Measurements from ENCODE around the gene UVRAG. TPM values are rescaled to one million over a fixed set of nuclear protein-coding genes. Genes with fewer than 3 reads are reported as not detected.
"Not testable (repeated sequence)": the region's sequence is repeated elsewhere in the genome, so short reads cannot be mapped to it uniquely, and the experiment has no call there.

UVRAG gene
- polyA plus RNA-seq, 3 donors from 2014 or later = 7.2 to 19.3 (median 15.7) TPM

DNA sequence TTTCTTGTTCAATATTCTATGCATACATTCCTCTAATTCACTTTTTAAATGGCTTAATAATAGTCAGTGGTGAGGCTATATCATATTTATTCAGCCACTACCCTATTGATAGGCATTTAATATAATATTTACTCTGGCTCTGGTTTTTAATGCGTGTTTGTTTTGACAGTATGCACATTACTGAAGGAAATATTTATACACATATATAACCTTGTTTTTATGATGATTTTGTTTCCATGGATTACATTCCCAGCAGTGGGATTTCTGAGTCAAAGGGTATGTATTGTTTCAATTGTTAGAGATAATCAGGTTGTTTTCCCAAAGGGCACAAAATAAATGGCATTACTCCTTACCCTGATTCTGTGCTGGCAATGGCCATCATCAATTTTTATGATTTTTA, 105.8 kb downstream of the UVRAG start:
- Mint-ChIP-seq H3K27me3 (ENCODE audit: low read depth in 3 of 3) (no peaks in the 10 kb centered on the region), H3K27ac (no peak overlapping the region), H3K9me3 (no peaks in the 10 kb centered on the region), H3K36me3 (no peaks in the 10 kb centered on the region), H3K4me3 (no peak overlapping the region), H3K4me1 (peaks cover 0 to 1% of the 10 kb centered on the region in 2 donors)
- no peak for DNase-seq

DNA sequence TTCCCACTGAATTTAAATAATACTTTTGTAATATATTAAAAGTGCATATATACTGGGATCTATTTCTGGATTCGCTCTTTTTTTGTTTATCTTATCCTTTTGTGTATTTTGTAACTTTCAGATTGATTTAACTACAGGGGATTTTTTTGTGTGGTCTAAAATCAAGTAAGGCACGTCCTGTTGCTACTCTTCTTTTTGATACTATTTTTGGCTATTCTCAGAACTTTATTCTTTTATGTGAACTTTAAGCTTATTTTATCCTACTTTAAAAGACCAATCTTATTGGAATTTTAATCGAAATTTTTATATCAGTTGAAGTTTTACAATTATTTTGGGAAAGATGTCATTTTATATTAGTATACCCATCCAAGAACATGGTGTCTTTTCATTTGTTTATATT, 106.8 kb downstream of the UVRAG start:
- H3K27me3 Mint-ChIP-seq (ENCODE audit: low read depth in 3 of 3) = no peaks in the 10 kb centered on the region
- H3K9me3 Mint-ChIP-seq = no peaks in the 10 kb centered on the region
- peaks cover 0 to 1% of the 10 kb centered on the region in 2 donors for H3K4me1 Mint-ChIP-seq
- H3K27ac Mint-ChIP-seq = peak overlapping the region in 1 of 6 donors; percentile 42
- no peaks in the 10 kb centered on the region for H3K36me3 Mint-ChIP-seq
- no peak overlapping the region for H3K4me3 Mint-ChIP-seq
- DNase-seq = no peak

DNA sequence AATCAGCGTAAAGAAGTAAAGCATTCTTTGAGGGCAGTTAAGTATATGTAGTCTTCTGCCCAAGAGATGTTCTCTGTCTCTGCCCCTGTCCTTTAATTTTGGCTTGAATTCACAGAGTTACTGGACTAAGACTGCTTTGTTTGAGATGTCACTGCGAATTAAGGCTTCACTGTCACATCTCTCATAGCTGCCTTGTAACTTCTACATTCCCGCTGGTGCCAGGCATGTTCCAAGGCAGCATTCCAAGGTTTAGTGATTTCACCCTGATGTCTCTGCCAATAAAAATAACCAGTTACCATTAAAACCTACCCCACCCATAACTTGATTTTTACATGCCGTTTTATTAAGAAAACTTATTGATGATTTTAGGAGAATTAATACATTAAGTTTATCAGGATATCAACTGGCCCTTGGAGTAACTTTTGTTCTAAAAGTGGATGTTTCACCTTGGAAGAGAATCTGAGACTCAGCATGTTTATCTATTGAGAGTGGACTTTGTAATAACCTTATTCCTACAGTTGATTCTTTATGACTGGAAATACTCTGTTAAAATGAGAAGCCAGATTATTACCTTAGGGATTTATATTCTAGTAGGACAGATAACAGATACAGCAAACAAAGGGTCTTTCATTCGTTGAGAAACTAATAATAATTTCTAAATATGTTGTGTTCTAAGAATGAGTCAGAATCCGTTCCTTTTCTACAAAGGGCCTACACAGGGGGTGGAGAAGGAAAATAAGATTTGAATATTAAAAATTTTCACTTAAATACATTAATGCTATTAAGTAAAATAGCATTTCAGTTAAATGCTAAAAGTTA, 110.2 kb downstream of the UVRAG start:
- DNase-seq = no peak
- H3K27me3 Mint-ChIP-seq (ENCODE audit: low read depth in 3 of 3) = peaks cover 0 to 2% (median 2%) of the 10 kb centered on the region in 3 donors
- H3K4me1 Mint-ChIP-seq = peaks cover 3% of the 10 kb centered on the region in 2 donors
- no peak overlapping the region for H3K27ac Mint-ChIP-seq
- H3K36me3 Mint-ChIP-seq = no peaks in the 10 kb centered on the region
- H3K9me3 Mint-ChIP-seq = no peaks in the 10 kb centered on the region
- no peak overlapping the region for H3K4me3 Mint-ChIP-seq

GRCh38 chr11:75925785-75926164, 110.8 kb downstream of the UVRAG start:
- H3K27ac Mint-ChIP-seq = no peak overlapping the region
- DNase-seq = no peak
- peaks cover 3 to 9% of the 10 kb centered on the region in 2 donors for H3K4me1 Mint-ChIP-seq
- no peaks in the 10 kb centered on the region for H3K36me3 Mint-ChIP-seq
- H3K27me3 Mint-ChIP-seq (ENCODE audit: low read depth in 3 of 3) = peaks cover 0 to 2% (median 2%) of the 10 kb centered on the region in 3 donors
- H3K4me3 Mint-ChIP-seq = no peak overlapping the region
- no peaks in the 10 kb centered on the region for H3K9me3 Mint-ChIP-seq

GRCh38 chr11:75929706-75930105, 114.7 kb downstream of the UVRAG start:
- Mint-ChIP-seq H3K36me3 (peaks cover 0 to 7% (median 3%) of the 10 kb centered on the region in 3 donors), H3K9me3 (no peaks in the 10 kb centered on the region), H3K4me3 (no peak overlapping the region), H3K27ac (no peak overlapping the region), H3K27me3 (ENCODE audit: low read depth in 3 of 3) (peaks cover 0 to 2% (median 2%) of the 10 kb centered on the region in 3 donors), H3K4me1 (peaks cover 7 to 21% of the 10 kb centered on the region in 2 donors)
- no peak for DNase-seq

DNA sequence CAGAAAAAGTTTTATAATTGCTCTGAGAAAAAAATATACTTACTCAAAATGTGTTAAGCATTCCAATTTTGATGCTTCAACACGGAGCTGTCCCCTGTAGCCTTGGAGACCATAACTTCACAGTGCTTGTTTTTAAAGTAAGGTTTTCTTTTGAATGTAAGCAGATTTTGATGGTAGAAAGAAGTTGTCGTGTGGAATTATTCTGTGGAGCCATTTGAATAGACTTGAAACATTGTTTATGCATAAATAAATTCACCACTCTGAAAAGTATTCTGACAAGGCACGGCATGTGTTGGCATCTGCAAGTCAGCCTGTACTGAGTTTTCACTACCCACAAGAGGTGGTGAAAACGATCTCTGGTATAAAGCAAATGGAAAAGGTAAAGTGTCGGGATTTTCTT, 115.5 kb downstream of the UVRAG start:
- Mint-ChIP-seq H3K9me3 (no peaks in the 10 kb centered on the region), H3K4me1 (peaks cover 7 to 21% of the 10 kb centered on the region in 2 donors), H3K27ac (no peak overlapping the region), H3K36me3 (peaks cover 0 to 7% (median 3%) of the 10 kb centered on the region in 3 donors), H3K27me3 (ENCODE audit: low read depth in 3 of 3) (peaks cover 0 to 2% (median 2%) of the 10 kb centered on the region in 3 donors), H3K4me3 (no peak overlapping the region)
- no peak for DNase-seq

DNA sequence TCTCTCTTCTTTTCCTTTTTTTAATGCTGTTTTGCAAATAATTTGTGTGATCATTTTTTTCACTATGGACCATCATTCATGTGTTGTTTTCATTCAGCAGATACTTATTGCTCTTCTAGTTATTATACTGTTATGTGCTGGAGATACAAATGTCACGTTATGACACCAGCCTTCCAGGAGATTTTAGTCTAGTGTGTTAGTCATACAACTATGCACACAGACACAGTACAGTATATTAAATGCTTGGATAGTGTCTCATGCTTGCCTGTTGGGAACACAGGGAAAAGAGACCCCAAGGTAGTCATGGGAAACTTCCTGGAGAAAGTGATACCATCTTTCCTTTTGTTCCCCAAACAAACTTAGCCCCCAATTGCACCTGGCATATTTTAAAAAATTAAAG, 116.1 kb downstream of the UVRAG start:
- peaks cover 7 to 21% of the 10 kb centered on the region in 2 donors for H3K4me1 Mint-ChIP-seq
- peaks cover 0 to 7% (median 3%) of the 10 kb centered on the region in 3 donors for H3K36me3 Mint-ChIP-seq
- DNase-seq = no peak
- no peaks in the 10 kb centered on the region for H3K9me3 Mint-ChIP-seq
- peaks cover 0 to 2% (median 2%) of the 10 kb centered on the region in 3 donors for H3K27me3 Mint-ChIP-seq (ENCODE audit: low read depth in 3 of 3)
- H3K27ac Mint-ChIP-seq = peak overlapping the region in 1 of 6 donors; percentile 49
- no peak overlapping the region for H3K4me3 Mint-ChIP-seq

GRCh38 chr11:75933736-75934135, 118.7 kb downstream of the UVRAG start:
- not testable (repeated sequence) for H3K27ac Mint-ChIP-seq; DNase-seq; H3K4me3 Mint-ChIP-seq; H3K9me3 Mint-ChIP-seq; H3K27me3 Mint-ChIP-seq (ENCODE audit: low read depth in 3 of 3); H3K36me3 Mint-ChIP-seq
- H3K4me1 Mint-ChIP-seq = peaks cover 5 to 21% of the 10 kb centered on the region in 2 donors

- Mint-ChIP-seq H3K9me3 (no peaks in the 10 kb centered on the region), H3K27me3 (ENCODE audit: low read depth in 3 of 3) (no peaks in the 10 kb centered on the region), H3K36me3 (peaks cover 0 to 7% (median 3%) of the 10 kb centered on the region in 3 donors), H3K4me3 (no peak overlapping the region), H3K4me1 (peaks cover 5 to 21% of the 10 kb centered on the region in 2 donors), H3K27ac (no peak overlapping the region)
- no peak for DNase-seq
Observed at GRCh38 chr11:75934851-75935250, 119.8 kb downstream of the UVRAG start.

GRCh38 chr11:75938543-75938942, 123.5 kb downstream of the UVRAG start:
- Mint-ChIP-seq H3K36me3 (no peaks in the 10 kb centered on the region), H3K27me3 (ENCODE audit: low read depth in 3 of 3) (no peaks in the 10 kb centered on the region), H3K4me3 (no peak overlapping the region), H3K27ac (no peak overlapping the region), H3K4me1 (peaks cover 2 to 5% of the 10 kb centered on the region in 2 donors), H3K9me3 (no peaks in the 10 kb centered on the region)
- no peak for DNase-seq

- Mint-ChIP-seq H3K4me1 (peaks cover 2 to 6% of the 10 kb centered on the region in 2 donors), H3K27ac (no peak overlapping the region), H3K36me3 (no peaks in the 10 kb centered on the region), H3K4me3 (no peak overlapping the region), H3K27me3 (ENCODE audit: low read depth in 3 of 3) (no peaks in the 10 kb centered on the region), H3K9me3 (no peaks in the 10 kb centered on the region)
- no peak for DNase-seq
Observed at GRCh38 chr11:75939516-75939915, 124.5 kb downstream of the UVRAG start.

DNA sequence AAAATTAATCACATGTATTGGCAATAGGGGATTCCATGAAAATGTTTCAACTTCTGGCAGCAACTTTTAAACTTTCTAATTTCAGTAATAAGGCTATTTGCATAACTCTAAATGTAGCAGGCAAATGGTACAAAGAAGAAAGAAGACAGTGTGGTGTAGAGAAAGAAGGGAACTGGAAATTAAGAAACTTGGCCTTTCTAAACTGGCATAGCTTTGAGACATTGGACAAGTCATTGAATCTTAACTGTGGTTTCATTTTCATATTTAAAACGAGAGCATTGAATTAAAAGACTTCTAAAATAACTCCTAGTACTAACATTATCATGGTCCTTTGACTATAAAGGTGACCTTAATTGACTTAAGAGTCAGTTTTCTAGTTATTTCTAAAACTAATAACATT, 125.0 kb downstream of the UVRAG start:
- Mint-ChIP-seq H3K9me3 (no peaks in the 10 kb centered on the region), H3K27ac (no peak overlapping the region), H3K36me3 (no peaks in the 10 kb centered on the region), H3K4me3 (no peak overlapping the region), H3K27me3 (ENCODE audit: low read depth in 3 of 3) (no peaks in the 10 kb centered on the region), H3K4me1 (peaks cover 2 to 6% of the 10 kb centered on the region in 2 donors)
- no peak for DNase-seq

GRCh38 chr11:75940911-75941310, 125.9 kb downstream of the UVRAG start:
- H3K36me3 Mint-ChIP-seq = no peaks in the 10 kb centered on the region
- no peaks in the 10 kb centered on the region for H3K27me3 Mint-ChIP-seq (ENCODE audit: low read depth in 3 of 3)
- no peak overlapping the region for H3K4me3 Mint-ChIP-seq
- H3K9me3 Mint-ChIP-seq = no peaks in the 10 kb centered on the region
- H3K4me1 Mint-ChIP-seq = peaks cover 6 to 7% of the 10 kb centered on the region in 2 donors
- no peak overlapping the region for H3K27ac Mint-ChIP-seq
- DNase-seq = no peak

- no peak overlapping the region for H3K4me3 Mint-ChIP-seq
- no peak for DNase-seq
- no peak overlapping the region for H3K27ac Mint-ChIP-seq
- H3K4me1 Mint-ChIP-seq = peaks cover 6 to 22% of the 10 kb centered on the region in 2 donors
- H3K36me3 Mint-ChIP-seq = no peaks in the 10 kb centered on the region
- no peaks in the 10 kb centered on the region for H3K27me3 Mint-ChIP-seq (ENCODE audit: low read depth in 3 of 3)
- H3K9me3 Mint-ChIP-seq = no peaks in the 10 kb centered on the region
Observed at GRCh38 chr11:75944515-75944914, 129.5 kb downstream of the UVRAG start.

- Mint-ChIP-seq H3K27me3 (ENCODE audit: low read depth in 3 of 3) (no peaks in the 10 kb centered on the region), H3K27ac (peak overlapping the region in 1 of 6 donors; percentile 13), H3K4me3 (no peak overlapping the region), H3K4me1 (peaks cover 6 to 20% of the 10 kb centered on the region in 2 donors), H3K36me3 (no peaks in the 10 kb centered on the region), H3K9me3 (no peaks in the 10 kb centered on the region)
- DNase-seq = no peak
Observed at GRCh38 chr11:75945446-75945845, 130.4 kb downstream of the UVRAG start.

Measured in immature natural killer cell (primary cell).